ENCODE data around the gene ZNF771.
"Not testable (repeated sequence)": the region's sequence is repeated elsewhere in the genome, so short reads cannot be mapped to it uniquely, and the experiment has no call there.

Gene ZNF771

DNA sequence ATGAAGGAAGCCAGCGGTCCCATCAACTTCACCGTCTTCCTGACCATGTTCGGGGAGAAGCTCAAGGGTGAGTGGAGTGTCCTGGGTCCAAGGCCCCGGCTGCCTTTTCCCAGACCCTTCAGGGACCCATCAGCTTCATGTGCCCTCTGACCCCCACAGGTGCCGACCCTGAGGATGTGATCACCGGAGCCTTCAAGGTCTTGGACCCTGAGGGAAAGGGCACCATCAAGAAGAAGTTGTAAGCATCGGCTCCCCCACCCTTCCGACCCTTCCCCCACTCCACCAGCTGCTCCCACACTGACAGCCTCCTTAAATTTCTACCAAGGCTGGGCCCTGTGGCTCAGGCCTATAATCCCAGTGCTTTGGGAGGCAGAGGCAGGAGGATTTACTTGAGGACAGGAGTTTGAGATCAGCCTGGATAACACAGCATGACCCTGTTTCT, 30.9 kb upstream of the ZNF771 start:
- DNase-seq (ENCODE audit: low spot score), result no peak

- no peak for DNase-seq (ENCODE audit: low spot score)
Measured at GRCh38 chr16:30377050-30377811, 30.2 kb upstream of the ZNF771 start.

- DNase-seq (ENCODE audit: low spot score), result peak; percentile 69
Measured at GRCh38 chr16:30377812-30378235, 29.6 kb upstream of the ZNF771 start.

DNA sequence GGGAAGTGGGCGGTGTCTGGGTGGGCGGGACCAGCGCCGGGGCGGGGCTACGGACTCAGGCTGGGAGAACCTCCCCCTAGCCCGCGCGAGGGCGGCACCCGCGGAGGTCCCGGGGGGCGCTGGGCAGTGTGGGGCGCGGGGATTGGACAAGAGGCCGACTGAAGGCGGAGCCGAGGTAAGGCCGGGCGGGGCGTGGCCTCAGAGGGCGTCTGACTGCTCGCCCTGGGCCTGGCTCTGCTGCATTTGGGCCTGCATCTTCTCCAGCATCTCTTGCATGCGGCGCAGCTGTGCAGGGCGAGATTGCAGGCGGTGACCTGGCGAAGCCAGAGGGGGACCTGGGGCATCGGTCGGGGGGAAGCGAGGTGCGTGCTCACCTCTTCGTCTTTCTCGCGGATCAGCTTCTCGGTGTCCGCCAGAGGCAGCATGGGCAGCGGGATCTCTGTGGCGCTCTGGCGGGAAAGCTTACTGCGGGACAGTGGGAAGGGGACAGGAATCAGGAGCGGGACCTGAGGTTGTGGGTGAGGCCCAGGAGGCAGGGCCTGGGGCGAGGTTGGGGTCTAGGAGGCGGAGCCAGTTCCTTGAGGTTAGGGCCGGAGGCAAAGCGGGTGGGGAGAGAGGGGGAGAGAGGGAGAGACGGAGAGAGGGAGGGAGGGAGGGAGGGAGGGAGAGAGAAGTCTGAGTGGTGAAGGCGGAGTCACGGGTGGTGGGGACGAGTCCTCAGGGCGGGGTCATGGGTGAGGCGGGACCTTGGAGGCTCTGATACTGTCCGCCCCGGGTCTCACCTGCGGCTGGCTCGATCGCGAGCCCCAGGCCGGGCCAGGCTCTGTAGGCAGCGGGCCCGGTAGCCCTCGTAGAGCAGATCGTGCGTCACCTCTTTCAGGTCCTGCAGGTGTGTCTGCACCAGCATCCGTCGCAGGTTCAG, 28.9 kb upstream of the ZNF771 start:
- peak; percentile 96 for DNase-seq (ENCODE audit: low spot score)

GRCh38 chr16:30379158-30379783, 28.1 kb upstream of the ZNF771 start:
- no peak for DNase-seq (ENCODE audit: low spot score)

- no peak for DNase-seq (ENCODE audit: low spot score)
Measured at GRCh38 chr16:30380072-30380802, 27.2 kb upstream of the ZNF771 start.

DNA sequence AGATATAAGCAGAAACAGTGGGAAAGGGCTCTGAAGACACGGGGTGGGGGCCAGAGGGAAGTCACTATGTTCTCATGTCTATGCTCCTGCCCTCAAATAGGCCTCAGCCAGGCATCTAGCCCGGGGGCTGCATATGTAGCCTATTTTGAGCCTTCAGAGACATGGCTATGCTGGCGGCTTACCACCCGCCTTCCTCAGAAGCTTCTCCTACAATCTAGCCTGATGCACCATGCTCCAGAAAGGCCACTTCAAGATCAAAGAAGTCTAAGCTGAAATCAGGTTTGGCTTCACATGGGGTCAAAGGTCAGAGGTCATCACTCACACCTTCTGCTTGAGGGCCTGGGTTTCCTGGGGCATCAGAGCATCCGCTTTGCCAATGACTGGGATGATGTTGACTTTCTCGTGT, 26.6 kb upstream of the ZNF771 start:
- no peak for DNase-seq (ENCODE audit: low spot score)

- no peak for DNase-seq (ENCODE audit: low spot score)
Measured at GRCh38 chr16:30381291-30382041, 25.9 kb upstream of the ZNF771 start.

DNA sequence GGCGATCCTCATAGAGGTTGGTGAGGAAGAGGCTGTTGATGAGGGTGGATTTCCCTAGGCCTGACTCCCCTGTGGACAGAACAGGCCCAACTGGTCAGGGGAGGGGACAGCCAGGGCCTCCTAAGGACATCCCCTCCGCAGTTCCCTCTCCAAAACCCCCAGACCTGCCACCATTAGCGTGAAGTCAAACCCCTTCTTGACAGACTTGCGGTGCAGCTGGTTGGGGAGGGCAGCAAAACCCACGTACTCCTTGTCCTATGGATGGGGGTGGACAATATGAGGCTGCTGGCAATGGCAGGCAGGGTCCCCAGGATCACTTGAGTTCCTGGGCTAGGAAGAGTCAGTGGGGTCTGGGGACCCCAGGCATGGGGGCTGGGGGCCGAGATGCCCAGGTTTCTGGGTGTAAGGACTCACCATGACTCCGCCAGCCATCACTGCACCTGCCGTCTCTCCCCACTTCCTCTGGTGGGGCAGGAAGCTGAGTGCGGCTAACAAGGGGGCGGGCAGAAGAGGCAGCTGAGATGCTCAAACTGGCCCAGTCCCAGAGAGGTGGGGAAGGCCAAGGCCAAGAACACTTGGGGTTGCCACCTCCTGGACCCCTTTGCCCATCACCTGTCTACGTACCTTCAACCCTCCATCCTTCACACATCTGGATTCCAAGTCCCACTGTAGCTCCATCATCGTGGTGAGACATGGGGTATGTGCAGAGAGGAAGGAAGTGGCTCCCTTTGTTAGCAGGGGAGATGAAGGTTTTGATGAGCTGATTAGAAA, 25.1 kb upstream of the ZNF771 start, which contains the start of gene SEPTIN1:
Gene SEPTIN1 (minus strand): TSS at position 451 of the 771 bp plus-strand sequence. CDS start 19 bp downstream, at position 432.
- no peak for DNase-seq (ENCODE audit: low spot score)

DNA sequence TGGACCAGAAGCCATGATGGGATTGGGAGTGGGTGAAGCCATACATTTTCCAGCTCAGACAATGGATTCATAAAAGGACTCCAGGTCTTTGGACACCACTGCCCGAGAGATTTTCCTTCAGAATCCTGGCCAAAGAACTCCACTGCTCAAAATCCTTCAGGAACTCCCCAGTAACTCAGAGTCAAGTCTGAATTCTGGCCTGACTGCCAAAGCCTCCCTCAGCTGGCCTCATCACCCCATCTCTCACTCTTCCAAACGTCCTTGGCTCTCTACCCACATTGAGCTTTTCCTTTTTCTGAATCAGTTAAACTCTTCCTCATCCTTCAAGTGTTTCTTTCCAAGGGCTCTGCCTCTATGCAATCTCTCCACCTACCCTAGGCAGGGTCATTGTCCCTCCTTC, 23.9 kb upstream of the ZNF771 start:
- DNase-seq (ENCODE audit: low spot score), result no peak

DNA sequence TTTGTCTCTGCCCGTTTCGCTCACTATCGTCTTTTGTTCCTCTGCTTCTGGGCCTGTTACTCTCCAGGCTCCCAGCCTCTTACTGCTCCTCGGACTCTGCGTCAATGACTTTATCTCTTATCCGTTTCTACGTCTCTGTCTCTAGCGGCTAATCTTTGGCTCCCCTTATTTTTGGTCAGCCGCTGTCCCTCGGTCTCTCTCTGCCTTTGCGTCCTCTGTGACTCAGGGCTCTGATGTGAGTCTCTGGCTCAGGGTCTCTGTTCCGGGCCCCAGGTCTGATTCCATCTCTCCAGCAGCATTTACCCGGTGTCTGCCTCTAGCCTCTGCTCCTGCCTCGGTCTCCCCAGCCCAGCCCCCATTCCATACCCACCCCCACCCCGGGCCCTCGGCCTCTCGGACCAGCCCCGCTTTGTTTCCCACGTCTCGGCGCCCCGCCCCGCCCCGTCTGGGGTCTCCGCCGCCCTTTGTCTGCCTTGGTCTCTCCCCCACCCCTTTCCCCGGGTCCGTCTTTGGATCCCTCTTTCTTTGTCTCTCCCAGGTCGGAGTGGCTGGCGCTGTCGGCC, 12.7 kb upstream of the ZNF771 start:
- no peak for DNase-seq (ENCODE audit: low spot score)

- DNase-seq (ENCODE audit: low spot score), result no peak
Measured at GRCh38 chr16:30395155-30395991, 12.0 kb upstream of the ZNF771 start, which contains the start of gene ZNF48. ZNF48 (plus strand) TSS chr16:30395420; CDS start chr16:30395795, 375 bp downstream.

DNA sequence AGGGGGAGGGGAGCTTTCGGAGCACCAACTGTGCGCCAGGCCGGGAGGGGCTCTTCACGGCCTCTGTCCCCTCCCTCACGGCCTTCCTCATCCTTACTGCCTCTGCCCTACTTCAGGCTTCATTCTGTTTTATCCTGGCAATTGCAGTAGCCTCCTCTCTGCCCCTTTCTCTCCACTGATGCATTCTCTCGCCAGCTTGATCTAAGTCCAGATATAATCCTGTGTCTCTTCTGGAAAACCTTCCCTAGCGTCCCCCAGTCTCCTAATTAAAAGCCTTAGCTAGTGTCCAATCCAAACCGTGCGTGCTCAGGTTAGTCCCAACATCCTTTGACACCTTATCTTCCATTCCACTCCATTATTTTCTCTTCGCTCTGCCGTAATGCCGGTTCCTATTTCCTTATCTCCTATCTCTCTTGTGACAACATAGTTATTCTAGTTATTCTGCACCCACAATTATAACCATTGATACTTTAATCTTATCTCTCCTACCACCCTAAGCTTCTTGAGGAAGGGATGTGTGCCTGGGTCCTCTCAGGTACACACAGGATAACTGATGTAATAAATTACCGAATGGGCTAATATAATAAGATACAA, 11.3 kb upstream of the ZNF771 start:
- DNase-seq (ENCODE audit: low spot score), result no peak

- not testable (repeated sequence) for DNase-seq (ENCODE audit: low spot score)
Measured at GRCh38 chr16:30396627-30397026, 10.8 kb upstream of the ZNF771 start.

DNA sequence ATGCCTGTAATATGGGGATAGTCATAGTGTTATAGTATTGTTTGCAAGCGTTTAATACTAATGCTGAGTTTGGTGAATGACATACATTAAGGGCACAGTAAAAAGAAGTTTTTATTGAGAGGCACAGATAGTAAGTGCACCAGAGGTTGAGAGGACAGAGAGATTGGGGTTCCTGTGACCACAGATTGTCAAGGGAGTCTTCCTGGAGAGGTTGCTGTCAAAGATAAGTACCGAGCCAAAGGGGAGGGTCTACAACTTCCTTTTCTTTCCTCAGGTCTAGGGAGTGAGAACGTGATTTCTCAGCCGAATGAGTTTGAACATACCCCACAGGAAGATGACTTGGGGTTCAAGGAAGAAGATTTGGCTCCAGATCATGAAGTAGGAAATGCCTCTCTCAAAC, 10.3 kb upstream of the ZNF771 start:
- no peak for DNase-seq (ENCODE audit: low spot score)

GRCh38 chr16:30397776-30398660, 9.4 kb upstream of the ZNF771 start:
- DNase-seq (ENCODE audit: low spot score), result no peak

GRCh38 chr16:30398661-30399434, 8.6 kb upstream of the ZNF771 start:
- no peak for DNase-seq (ENCODE audit: low spot score)

Data from kidney capillary endothelial cell (primary cell).